ENCODE data around the gene ANGEL1. TPM values are rescaled to one million over a fixed set of nuclear protein-coding genes. Genes with fewer than 3 reads are reported as not detected.

ANGEL1 gene
- total and polyA plus RNA-seq, 2 of the 13 experiments (the other 11 are each of a cell fraction or from before 2014, with no cell fraction given), result 14.3 to 20.1 TPM

- TF ChIP-seq ARID5B (CRISPR knock-in tag; IDR thresholded peaks at IDR 0.05), result no peak
- TF ChIP-seq PATZ1 (CRISPR knock-in tag; IDR thresholded peaks at IDR 0.05), result peak; percentile 33; the same call in 1 of the 2 replicates
- TF ChIP-seq ZFP91 (CRISPR knock-in tag; IDR thresholded peaks at IDR 0.05; ENCODE audit: borderline replicate concordance), result peak; percentile 99
- no peak for TF ChIP-seq RFXAP (CRISPR knock-in tag; IDR thresholded peaks at IDR 0.05; ENCODE audit: borderline replicate concordance)
- peak; percentile 40; the same call in 1 of the 2 replicates for TF ChIP-seq KDM2A (CRISPR knock-in tag; IDR thresholded peaks at IDR 0.05; ENCODE audit: borderline replicate concordance, low read depth)
- TF ChIP-seq ZFY (CRISPR knock-in tag; IDR thresholded peaks at IDR 0.05), result peak; percentile 43; the same call in 1 of the 2 replicates
- TF ChIP-seq ZNF687 (CRISPR knock-in tag; IDR thresholded peaks at IDR 0.05), result peak; percentile 60
- no peak for TF ChIP-seq HOXA5 (CRISPR knock-in tag; IDR thresholded peaks at IDR 0.05)
- TF ChIP-seq ZNF777 (CRISPR knock-in tag; IDR thresholded peaks at IDR 0.05), result peak; percentile 74
- TF ChIP-seq MTF2 (CRISPR knock-in tag; IDR thresholded peaks at IDR 0.05; ENCODE audit: borderline replicate concordance), result no peak
- TF ChIP-seq ZNF740 (CRISPR knock-in tag; IDR thresholded peaks at IDR 0.05), result peak; percentile 83; the same call in 1 of the 2 replicates
- TF ChIP-seq ZMYM4 (CRISPR knock-in tag; IDR thresholded peaks at IDR 0.05), result peak; percentile 31; the same call in 1 of the 2 replicates
- peak; percentile 66; the same call in 1 of the 2 replicates for TF ChIP-seq ZNF674 (CRISPR knock-in tag; IDR thresholded peaks at IDR 0.05; ENCODE audit: low read depth)
These were observed 51.3 kb downstream of the ANGEL1 start, which contains the start of gene VASH1 (continued) for GRCh38 chr14:76761136-76761959.

Data from HepG2 (cell line).